WTC11 (cell line): ENCODE measurements around the gene PPP1CB.
"Not testable (repeated sequence)": the region's sequence is repeated elsewhere in the genome, so short reads cannot be mapped to it uniquely, and the experiment has no call there.

Experiments used
- AR ChIP-seq: fragments of 250-450 bp; sonication (Bioruptor Pico); IDR thresholded peaks from 2 replicates; pipeline ENCODE4 v1.9.0; 2021; ENCODE audit warnings: mild to moderate bottlenecking
- ARID4B ChIP-seq: sonication (generic); formaldehyde crosslinking; IDR thresholded peaks from 2 replicates; pipeline ENCODE4 v1.8.0; 2023; ENCODE audit warnings: missing genetic modification reagents, mild to moderate bottlenecking, borderline replicate concordance
- ATF1 ChIP-seq: sonication (generic); formaldehyde crosslinking; IDR thresholded peaks from 2 replicates; pipeline ENCODE4 v1.8.1; 2023; ENCODE audit warnings: mild to moderate bottlenecking, moderate library complexity, missing genetic modification reagents
- CTCF ChIP-seq: fragments of 200-600 bp; IDR thresholded peaks from 2 replicates; pipeline ENCODE4 v1.8.0; 2022; ENCODE audit warnings: antibody characterized with exemption
- ELF4 ChIP-seq: sonication (generic); formaldehyde crosslinking; IDR thresholded peaks from 2 replicates; pipeline ENCODE4 v1.8.1; 2022; ENCODE audit warnings: low read depth, mild to moderate bottlenecking, moderate library complexity, missing genetic modification reagents
- FOXJ3 ChIP-seq: sonication (generic); formaldehyde crosslinking; IDR thresholded peaks from 2 replicates; pipeline ENCODE4 v1.9.0; 2021; ENCODE audit warnings: missing genetic modification reagents, mild to moderate bottlenecking, borderline replicate concordance
- HMGXB4 ChIP-seq: sonication (generic); formaldehyde crosslinking; IDR thresholded peaks from 2 replicates; pipeline ENCODE4 v1.8.1; 2023; ENCODE audit warnings: mild to moderate bottlenecking, moderate library complexity, missing genetic modification reagents
- IRF2 ChIP-seq: sonication (generic); formaldehyde crosslinking; IDR thresholded peaks from 2 replicates; pipeline ENCODE4 v1.8.0; 2022; ENCODE audit warnings: low read depth, missing genetic modification reagents, borderline replicate concordance
- NFYB ChIP-seq: sonication (generic); formaldehyde crosslinking; conservative IDR thresholded peaks from 2 replicates; pipeline ENCODE4 v1.8.0; 2022; ENCODE audit warnings: low read depth, missing genetic modification reagents
- NR1H2 ChIP-seq: sonication (generic); formaldehyde crosslinking; IDR thresholded peaks from 2 replicates; pipeline ENCODE4 v1.9.0; 2021; ENCODE audit warnings: mild to moderate bottlenecking, moderate library complexity, missing genetic modification reagents
- OVOL2 ChIP-seq: fragments of 250-450 bp; sonication (Bioruptor Pico); IDR thresholded peaks from 2 replicates; pipeline ENCODE4 v1.9.0; 2021; ENCODE audit warnings: mild to moderate bottlenecking, borderline replicate concordance
- TP53 ChIP-seq: sonication (generic); formaldehyde crosslinking; IDR thresholded peaks from 2 replicates; pipeline ENCODE4 v1.8.1; 2023; ENCODE audit warnings: mild to moderate bottlenecking, missing genetic modification reagents
- ZNF232 ChIP-seq: sonication (generic); formaldehyde crosslinking; IDR thresholded peaks from 2 replicates; pipeline ENCODE4 v1.8.0; 2022; ENCODE audit warnings: mild to moderate bottlenecking, missing genetic modification reagents

GRCh38 chr2:28742619-28743018, 9.0 kb upstream of the PPP1CB start:
- not testable (repeated sequence) for TF ChIP-seq NFYB (CRISPR knock-in tag); CTCF; AR (CRISPR knock-in tag); ELF4 (CRISPR knock-in tag); HMGXB4 (CRISPR knock-in tag); OVOL2; ARID4B (CRISPR knock-in tag); FOXJ3 (CRISPR knock-in tag); ATF1 (CRISPR knock-in tag); NR1H2 (CRISPR knock-in tag); TP53 (CRISPR knock-in tag); ZNF232 (CRISPR knock-in tag); IRF2
